ENCODE data around the gene TNFSF8. TPM values are rescaled to one million over a fixed set of nuclear protein-coding genes. Genes with fewer than 3 reads are reported as not detected.

TNFSF8 gene
- total RNA-seq, 1 experiment from 2014 or later, result not detected

- Mint-ChIP-seq H3K9me3 (peaks cover 63% of the 10 kb centered on the region), H3K27me3 (ENCODE audit: low read depth) (peaks cover 73% of the 10 kb centered on the region), H3K4me1 (peaks cover 5% of the 10 kb centered on the region), H3K36me3 (peaks cover 30% of the 10 kb centered on the region), H3K27ac (no peak overlapping the region), H3K4me3 (no peak overlapping the region)
- ATAC-seq (no peak), DNase-seq (ENCODE audit: low spot score) (no peak)
- TF ChIP-seq NFATC4 (CRISPR knock-in tag; IDR thresholded peaks at IDR 0.05) (no peak), MXD4 (CRISPR knock-in tag; IDR thresholded peaks at IDR 0.05; ENCODE audit: borderline replicate concordance) (no peak), ZNF219 (CRISPR knock-in tag; IDR thresholded peaks at IDR 0.05; ENCODE audit: borderline replicate concordance) (no peak)
- CTCF ChIA-PET, result no interaction called here
- POLR2A ChIA-PET, result no interaction called here
Observed at GRCh38 chr9:114960276-114960675, 29.9 kb upstream of the TNFSF8 start.

- ChIA-PET POLR2A (no interaction called here), CTCF (no interaction called here)
- Mint-ChIP-seq H3K4me1 (peaks cover 10% of the 10 kb centered on the region), H3K27ac (no peak overlapping the region), H3K4me3 (no peak overlapping the region), H3K36me3 (peaks cover 28% of the 10 kb centered on the region), H3K27me3 (ENCODE audit: low read depth) (peaks cover 71% of the 10 kb centered on the region), H3K9me3 (peaks cover 54% of the 10 kb centered on the region)
- no peak for ATAC-seq
- TF ChIP-seq NFE2L1 (CRISPR knock-in tag; IDR thresholded peaks at IDR 0.05) (no peak), ZNF232 (CRISPR knock-in tag; IDR thresholded peaks at IDR 0.05) (no peak), HMGA2 (CRISPR knock-in tag; IDR thresholded peaks at IDR 0.05) (no peak), USF2 (CRISPR knock-in tag; IDR thresholded peaks at IDR 0.05) (no peak), ZBTB43 (CRISPR knock-in tag; IDR thresholded peaks at IDR 0.05) (no peak), MAX (CRISPR knock-in tag; IDR thresholded peaks at IDR 0.05) (no peak), STAT6 (CRISPR knock-in tag; conservative IDR thresholded peaks at IDR 0.05; ENCODE audit: low read depth) (no peak)
- no peak for DNase-seq (ENCODE audit: low spot score)
Observed at GRCh38 chr9:114958844-114959235, 28.4 kb upstream of the TNFSF8 start.

GRCh38 chr9:114958021-114958843, 27.8 kb upstream of the TNFSF8 start:
- CTCF ChIA-PET, result no interaction called here
- no peak for DNase-seq (ENCODE audit: low spot score)
- POLR2A ChIA-PET, result no interaction called here
- no peak for ATAC-seq
- Mint-ChIP-seq H3K4me3 (no peak overlapping the region), H3K27me3 (ENCODE audit: low read depth) (peaks cover 76% of the 10 kb centered on the region), H3K9me3 (peaks cover 48% of the 10 kb centered on the region), H3K27ac (no peak overlapping the region), H3K36me3 (peaks cover 25% of the 10 kb centered on the region), H3K4me1 (peaks cover 10% of the 10 kb centered on the region)
- no peak for TF ChIP-seq CDX4 (CRISPR knock-in tag; IDR thresholded peaks at IDR 0.05; ENCODE audit: borderline replicate concordance)
- no peak for TF ChIP-seq ZNF281 (CRISPR knock-in tag; IDR thresholded peaks at IDR 0.05)
- TF ChIP-seq ZNF512 (CRISPR knock-in tag; IDR thresholded peaks at IDR 0.05; ENCODE audit: borderline replicate concordance), result no peak
- TF ChIP-seq IRF1 (CRISPR knock-in tag; IDR thresholded peaks at IDR 0.05), result no peak
- no peak for TF ChIP-seq RELA (CRISPR knock-in tag; IDR thresholded peaks at IDR 0.05; ENCODE audit: borderline replicate concordance)

Data from WTC11 (cell line).